Activated naive CD4-positive, alpha-beta T cell treated with anti-CD3 and anti-CD28 coated beads for 36 hours (primary cell): ENCODE measurements around the gene ADAM8. TPM values are rescaled to one million over a fixed set of nuclear protein-coding genes. Genes with fewer than 3 reads are reported as not detected.
"Not testable (repeated sequence)": the region's sequence is repeated elsewhere in the genome, so short reads cannot be mapped to it uniquely, and the experiment has no call there.

Experiments used
- CTCF ChIA-PET: fragments of 350-600 bp; sonication (Branson Sonifier 250); formaldehyde crosslinking; loops from one replicate; lab custom pipeline; 2021; ENCODE audit warnings: antibody characterized with exemption; lab: Charles Lee
- DNase-seq: peaks from one replicate; pipeline ENCODE4 v3.0.0-alpha.2; 2020
- H3K27ac Mint-ChIP-seq: one replicate; pipeline ENCODE4 v1.8.0; 2021; ENCODE audit warnings: mild to moderate bottlenecking, mixed read lengths
- H3K27me3 Mint-ChIP-seq: one replicate; pipeline ENCODE4 v1.8.0; 2021; ENCODE audit warnings: low read depth, mixed read lengths
- H3K36me3 Mint-ChIP-seq: one replicate; pipeline ENCODE4 v1.8.0; 2021; ENCODE audit warnings: low read depth, mixed read lengths
- H3K4me1 Mint-ChIP-seq: one replicate; pipeline ENCODE4 v1.8.0; 2021; ENCODE audit warnings: low read depth, mixed read lengths
- H3K4me3 Mint-ChIP-seq: one replicate; pipeline ENCODE4 v1.8.0; 2021; ENCODE audit warnings: mild to moderate bottlenecking, moderate library complexity, mixed read lengths
- H3K9me3 Mint-ChIP-seq: one replicate; pipeline ENCODE4 v1.8.0; 2021; ENCODE audit warnings: mixed read lengths
- intact Hi-C: fragments of 100-400 bp; cut with micrococcal nuclease; formaldehyde crosslinking; loops from one replicate; pipeline ENCODE4 v1.15.1; 2023
- total RNA-seq, 2 experiments: library from RNA; stranded (reverse); gene quantifications; one replicate each; pipeline ENCODE4 v1.2.3, GENCODE V29; 2021

ADAM8 gene
- total RNA-seq, 2 experiments from 2014 or later: 112 to 120 TPM

GRCh38 chr10:133229265-133230043, 47.2 kb downstream of the ADAM8 start:
- intact Hi-C loops: loop anchor here (5.0 kb wide), 1 partner anchor 287 kb away; the partner anchor contains the start of gene CFAP46
- CTCF ChIA-PET: interaction anchor here (1.0 kb wide), 1 partner anchor 133 kb away, joined by 3 read pairs; no protein-coding TSS in a partner anchor
- Mint-ChIP-seq H3K4me3 (no peak overlapping the region), H3K9me3 (no peaks in the 10 kb centered on the region), H3K27me3 (peaks cover 57% of the 10 kb centered on the region), H3K36me3 (no peaks in the 10 kb centered on the region), H3K4me1 (peaks cover 20% of the 10 kb centered on the region), H3K27ac (no peak overlapping the region)
- no peak for DNase-seq

GRCh38 chr10:133227256-133227655, 49.4 kb downstream of the ADAM8 start:
- no peak for DNase-seq
- CTCF ChIA-PET: interaction anchor here (0.8 to 1.4 kb wide), 4 partner anchors 9 to 105 kb away, joined by 3 to 5 read pairs (median 4); no protein-coding TSS in a partner anchor
- peaks cover 20% of the 10 kb centered on the region for H3K4me1 Mint-ChIP-seq
- H3K36me3 Mint-ChIP-seq: no peaks in the 10 kb centered on the region
- peaks cover 41% of the 10 kb centered on the region for H3K27me3 Mint-ChIP-seq
- intact Hi-C loops: loop anchor here (2.0 to 5.0 kb wide), 2 partner anchors 32 to 285 kb away; partner anchors contain the start of gene CFAP46
- no peak overlapping the region for H3K4me3 Mint-ChIP-seq
- no peaks in the 10 kb centered on the region for H3K9me3 Mint-ChIP-seq
- H3K27ac Mint-ChIP-seq: no peak overlapping the region

GRCh38 chr10:133226251-133226808, 50.3 kb downstream of the ADAM8 start:
- no peaks in the 10 kb centered on the region for H3K9me3 Mint-ChIP-seq
- CTCF ChIA-PET: interaction anchor here (1.0 to 1.9 kb wide), 3 partner anchors 83 to 106 kb away, joined by 4 to 7 read pairs (median 5); no protein-coding TSS in a partner anchor
- peak; percentile 50 for DNase-seq
- H3K4me3 Mint-ChIP-seq: no peak overlapping the region
- peaks cover 17% of the 10 kb centered on the region for H3K4me1 Mint-ChIP-seq
- no peaks in the 10 kb centered on the region for H3K36me3 Mint-ChIP-seq
- intact Hi-C loops: loop anchor here (1.0 to 5.0 kb wide), 3 partner anchors 32 to 284 kb away; partner anchors contain the start of gene CFAP46
- H3K27me3 Mint-ChIP-seq: peaks cover 34% of the 10 kb centered on the region
- no peak overlapping the region for H3K27ac Mint-ChIP-seq

GRCh38 chr10:133225707-133226191, 50.9 kb downstream of the ADAM8 start:
- no peaks in the 10 kb centered on the region for H3K9me3 Mint-ChIP-seq
- intact Hi-C loops: loop anchor here (1.0 to 5.0 kb wide), 3 partner anchors 33 to 283 kb away; partner anchors contain the start of gene CFAP46
- no peak overlapping the region for H3K4me3 Mint-ChIP-seq
- H3K27ac Mint-ChIP-seq: no peak overlapping the region
- H3K4me1 Mint-ChIP-seq: peaks cover 17% of the 10 kb centered on the region
- H3K27me3 Mint-ChIP-seq: peaks cover 35% of the 10 kb centered on the region
- H3K36me3 Mint-ChIP-seq: no peaks in the 10 kb centered on the region
- DNase-seq: peak; percentile 49
- CTCF ChIA-PET: interaction anchor here (1.0 to 1.9 kb wide), 2 partner anchors 13 to 83 kb away, joined by 3 to 7 read pairs; no protein-coding TSS in a partner anchor

GRCh38 chr10:133224756-133225372, 51.8 kb downstream of the ADAM8 start:
- Mint-ChIP-seq H3K27me3 (peaks cover 35% of the 10 kb centered on the region), H3K9me3 (no peaks in the 10 kb centered on the region), H3K36me3 (no peaks in the 10 kb centered on the region), H3K4me3 (no peak overlapping the region), H3K4me1 (peaks cover 17% of the 10 kb centered on the region), H3K27ac (no peak overlapping the region)
- no peak for DNase-seq
- CTCF ChIA-PET: interaction anchor here (1.0 to 1.9 kb wide), 2 partner anchors 14 to 82 kb away, joined by 3 to 7 read pairs; no protein-coding TSS in a partner anchor
- intact Hi-C loops: loop anchor here (5.0 kb wide), 1 partner anchor 283 kb away; the partner anchor contains the start of gene CFAP46

GRCh38 chr10:133224076-133224475, 52.6 kb downstream of the ADAM8 start:
- H3K4me1 Mint-ChIP-seq: peaks cover 12% of the 10 kb centered on the region
- peaks cover 29% of the 10 kb centered on the region for H3K27me3 Mint-ChIP-seq
- CTCF ChIA-PET: no interaction called here
- H3K27ac Mint-ChIP-seq: no peak overlapping the region
- H3K36me3 Mint-ChIP-seq: no peaks in the 10 kb centered on the region
- no peaks in the 10 kb centered on the region for H3K9me3 Mint-ChIP-seq
- H3K4me3 Mint-ChIP-seq: no peak overlapping the region
- intact Hi-C loops: no loop called here
- no peak for DNase-seq

- CTCF ChIA-PET, intact Hi-C loops, H3K36me3 Mint-ChIP-seq, DNase-seq, H3K4me3 Mint-ChIP-seq, H3K9me3 Mint-ChIP-seq, H3K27ac Mint-ChIP-seq: not testable (repeated sequence)
- peaks cover 14% of the 10 kb centered on the region for H3K27me3 Mint-ChIP-seq
- H3K4me1 Mint-ChIP-seq: peaks cover 11% of the 10 kb centered on the region
These were observed 54.9 kb downstream of the ADAM8 start for GRCh38 chr10:133221756-133222155.

GRCh38 chr10:133221331-133221730, 55.3 kb downstream of the ADAM8 start:
- peaks cover 10% of the 10 kb centered on the region for H3K27me3 Mint-ChIP-seq
- no peaks in the 10 kb centered on the region for H3K9me3 Mint-ChIP-seq
- no peak for DNase-seq
- H3K27ac Mint-ChIP-seq: no peak overlapping the region
- H3K36me3 Mint-ChIP-seq: no peaks in the 10 kb centered on the region
- peaks cover 7% of the 10 kb centered on the region for H3K4me1 Mint-ChIP-seq
- CTCF ChIA-PET: no interaction called here
- H3K4me3 Mint-ChIP-seq: no peak overlapping the region
- intact Hi-C loops: no loop called here

- CTCF ChIA-PET: no interaction called here
- no peaks in the 10 kb centered on the region for H3K4me1 Mint-ChIP-seq
- no peak overlapping the region for H3K27ac Mint-ChIP-seq
- peaks cover 5% of the 10 kb centered on the region for H3K27me3 Mint-ChIP-seq
- DNase-seq: no peak
- H3K9me3 Mint-ChIP-seq: no peaks in the 10 kb centered on the region
- H3K36me3 Mint-ChIP-seq: no peaks in the 10 kb centered on the region
- intact Hi-C loops: no loop called here
- H3K4me3 Mint-ChIP-seq: no peak overlapping the region
These were observed 56.9 kb downstream of the ADAM8 start for GRCh38 chr10:133219782-133220181.

- H3K27ac Mint-ChIP-seq: no peak overlapping the region
- intact Hi-C loops: no loop called here
- no peak for DNase-seq
- no peaks in the 10 kb centered on the region for H3K4me1 Mint-ChIP-seq
- H3K27me3 Mint-ChIP-seq: peaks cover 5% of the 10 kb centered on the region
- no peaks in the 10 kb centered on the region for H3K9me3 Mint-ChIP-seq
- H3K36me3 Mint-ChIP-seq: no peaks in the 10 kb centered on the region
- no peak overlapping the region for H3K4me3 Mint-ChIP-seq
- CTCF ChIA-PET: no interaction called here
These were observed 57.8 kb downstream of the ADAM8 start for GRCh38 chr10:133218891-133219290.

GRCh38 chr10:133217800-133218589, 58.7 kb downstream of the ADAM8 start:
- Mint-ChIP-seq H3K27ac (no peak overlapping the region), H3K4me1 (no peaks in the 10 kb centered on the region), H3K4me3 (no peak overlapping the region), H3K36me3 (no peaks in the 10 kb centered on the region), H3K9me3 (no peaks in the 10 kb centered on the region), H3K27me3 (peaks cover 5% of the 10 kb centered on the region)
- CTCF ChIA-PET: interaction anchor here (0.9 kb wide), 1 partner anchor 9 kb away, joined by 3 read pairs; no protein-coding TSS in a partner anchor
- intact Hi-C loops: no loop called here
- no peak for DNase-seq
